Measurements from ENCODE around the gene WIZ. TPM values are rescaled to one million over a fixed set of nuclear protein-coding genes. Genes with fewer than 3 reads are reported as not detected.

Gene WIZ
- total RNA-seq, 2 donors from 2014 or later: 22.4 to 44.2 TPM

DNA sequence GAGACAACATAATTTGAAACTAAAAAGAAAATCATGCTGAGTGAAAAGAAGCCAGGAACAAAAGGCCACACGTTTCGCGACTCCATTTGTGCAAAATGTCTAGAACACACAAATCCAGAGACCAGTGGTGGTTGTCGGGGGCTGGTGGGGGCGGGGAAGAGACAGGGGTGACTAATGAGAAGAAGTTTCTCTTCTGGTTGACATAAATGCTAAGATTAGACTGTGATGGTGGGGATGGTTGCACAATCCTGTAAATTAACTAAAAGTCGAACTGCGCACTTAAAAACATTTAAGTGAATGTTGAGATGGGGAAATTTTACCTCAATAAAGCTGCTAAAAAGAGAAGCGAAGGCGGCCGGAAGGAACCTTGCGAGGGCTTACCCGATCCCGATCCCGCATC is 77.3 kb downstream of the WIZ start:
- no peak for DNase-seq (ENCODE audit: low spot score)
- H3K9me3 ChIP-seq: no peaks in the 10 kb centered on the region
- TF ChIP-seq, protein P1, sequence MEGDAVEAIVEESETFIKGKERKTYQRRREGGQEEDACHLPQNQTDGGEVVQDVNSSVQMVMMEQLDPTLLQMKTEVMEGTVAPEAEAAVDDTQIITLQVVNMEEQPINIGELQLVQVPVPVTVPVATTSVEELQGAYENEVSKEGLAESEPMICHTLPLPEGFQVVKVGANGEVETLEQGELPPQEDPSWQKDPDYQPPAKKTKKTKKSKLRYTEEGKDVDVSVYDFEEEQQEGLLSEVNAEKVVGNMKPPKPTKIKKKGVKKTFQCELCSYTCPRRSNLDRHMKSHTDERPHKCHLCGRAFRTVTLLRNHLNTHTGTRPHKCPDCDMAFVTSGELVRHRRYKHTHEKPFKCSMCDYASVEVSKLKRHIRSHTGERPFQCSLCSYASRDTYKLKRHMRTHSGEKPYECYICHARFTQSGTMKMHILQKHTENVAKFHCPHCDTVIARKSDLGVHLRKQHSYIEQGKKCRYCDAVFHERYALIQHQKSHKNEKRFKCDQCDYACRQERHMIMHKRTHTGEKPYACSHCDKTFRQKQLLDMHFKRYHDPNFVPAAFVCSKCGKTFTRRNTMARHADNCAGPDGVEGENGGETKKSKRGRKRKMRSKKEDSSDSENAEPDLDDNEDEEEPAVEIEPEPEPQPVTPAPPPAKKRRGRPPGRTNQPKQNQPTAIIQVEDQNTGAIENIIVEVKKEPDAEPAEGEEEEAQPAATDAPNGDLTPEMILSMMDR (IDR thresholded peaks at IDR 0.05): no peak
- peak overlapping the region in 1 of 2 donors; percentile 4 for H3K27ac ChIP-seq
- no peaks in the 10 kb centered on the region for H3K27me3 ChIP-seq
- peaks cover 57% of the 10 kb centered on the region for H3K36me3 ChIP-seq
- H3K4me3 ChIP-seq: no peak overlapping the region
- H3K4me1 ChIP-seq: peaks cover 0 to 64% of the 10 kb centered on the region in 2 donors

- Histone ChIP-seq H3K27me3 (no peaks in the 10 kb centered on the region), H3K9me3 (no peaks in the 10 kb centered on the region), H3K27ac (peak overlapping the region in 1 of 2 donors; percentile 4), H3K36me3 (peaks cover 63% of the 10 kb centered on the region), H3K4me3 (no peak overlapping the region), H3K4me1 (peaks cover 0 to 64% of the 10 kb centered on the region in 2 donors)
- DNase-seq (ENCODE audit: low spot score): no peak
- TF ChIP-seq, protein P1 (IDR thresholded peaks at IDR 0.05): no peak
These were observed 77.9 kb downstream of the WIZ start for GRCh38 chr19:15371786-15372380.

DNA sequence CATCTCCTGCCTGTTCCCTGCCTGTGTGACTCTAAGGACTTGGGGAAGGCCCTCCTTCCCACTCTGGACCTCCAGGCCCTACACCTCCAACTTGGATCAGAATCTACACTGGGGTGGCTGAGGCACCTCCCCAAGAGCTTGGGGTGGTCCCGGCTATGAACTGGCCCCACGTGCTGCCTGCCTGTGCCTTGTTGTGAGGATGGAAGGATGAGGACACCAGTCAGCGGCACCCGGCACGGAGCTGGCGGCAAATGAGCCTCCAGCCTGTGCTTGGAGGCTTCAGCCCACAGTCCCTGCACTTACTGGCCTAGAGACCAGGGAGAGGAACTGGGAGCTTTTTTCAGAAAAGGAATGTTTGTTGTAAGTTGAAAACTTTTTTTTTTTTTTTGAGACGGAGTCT is 78.6 kb downstream of the WIZ start:
- TF ChIP-seq, protein P1 (IDR thresholded peaks at IDR 0.05): no peak
- H3K27ac ChIP-seq: no peak overlapping the region
- peaks cover 0 to 58% of the 10 kb centered on the region in 2 donors for H3K4me1 ChIP-seq
- peaks cover 69% of the 10 kb centered on the region for H3K36me3 ChIP-seq
- no peaks in the 10 kb centered on the region for H3K27me3 ChIP-seq
- no peak overlapping the region for H3K4me3 ChIP-seq
- H3K9me3 ChIP-seq: no peaks in the 10 kb centered on the region
- no peak for DNase-seq (ENCODE audit: low spot score)

MicroRNAs within 50 kb of the gene (microRNA counts, 767-probe panel; counts per million panel counts)
- 0 to 496 counts per million in 2 donors for microRNA hsa-miR-1470

Small RNAs within 50 kb of the gene (microRNA-seq; reads per million reads assigned to microRNA genes)
- 0 reads per million in 2 donors for gene MIR1470 (ENCODE audit: borderline number of aligned reads in 2 of 2, borderline replicate concordance in 1 of 2)

Other genes starting within 250 kb of the WIZ start
- gene NOTCH3, start 249.0 kb downstream of the WIZ start, total RNA-seq: 10 to 100 TPM; 16.8 to 34.2 TPM
- under 1 TPM; 0.52 to 0.63 TPM for gene EPHX3, start 217.5 kb downstream of the WIZ start, total RNA-seq
- 10 to 100 TPM; 23.6 to 41.0 TPM for gene BRD4, start 117.4 kb downstream of the WIZ start, total RNA-seq
- 10 to 100 TPM; 12.3 to 17.9 TPM for gene AKAP8, start 70.2 kb downstream of the WIZ start, total RNA-seq
- gene AKAP8L, start 31.0 kb downstream of the WIZ start, total RNA-seq: 10 to 100 TPM; 66.5 to 78.2 TPM
- 1 to 10 TPM in 1 of 2 donors, under 1 TPM in 1; 0.48 to 1.7 TPM for gene RASAL3, start 14.6 kb upstream of the WIZ start, total RNA-seq
- not detected for gene PGLYRP2, start 29.5 kb upstream of the WIZ start, total RNA-seq
- not detected for gene CYP4F22, start 58.6 kb upstream of the WIZ start, total RNA-seq
- not detected for gene CYP4F8, start 165.3 kb upstream of the WIZ start, total RNA-seq
- under 1 TPM in 1 of 2 donors, not detected in 1; 0.15 TPM for gene CYP4F3, start 190.9 kb upstream of the WIZ start, total RNA-seq
- gene CYP4F12, start 223.1 kb upstream of the WIZ start, total RNA-seq: 1 to 10 TPM; 3.1 to 4.3 TPM

Measured in right atrium auricular region (tissue), 2 donors.